Gastrocnemius medialis (tissue), 4 donors: ENCODE results near the gene PLCL1. TPM values are rescaled to one million over a fixed set of nuclear protein-coding genes. Genes with fewer than 3 reads are reported as not detected.
"Not testable (repeated sequence)": the region's sequence is repeated elsewhere in the genome, so short reads cannot be mapped to it uniquely, and the experiment has no call there.

Experiments used
- ATAC-seq, 2 donors: fragments of 150-250 bp; one replicate each; pipeline ENCODE4 v1.9.1; 2016
- DNase-seq, 2 donors: peaks; one replicate each; pipeline ENCODE4 v3.0.0-alpha.2; 2019
- H3K27ac ChIP-seq, 4 donors: fragments of 200-600 bp; sonication (generic); 1 replicate in 1 of 4; 2 replicates in 3 of 4; pipeline ENCODE4 v1.5.1; 2016 to 2018; ENCODE audit warnings: mild to moderate bottlenecking in 2 of 4, moderate library complexity in 1 of 4
- H3K27me3 ChIP-seq, 3 donors: fragments of 200-600 bp; sonication (generic) in 2 of 3; 1 replicate in 1 of 3; 2 replicates in 2 of 3; pipeline versions ENCODE4 v1.5.1 to v1.6.0; 2016 to 2019; ENCODE audit warnings: mild to moderate bottlenecking in 1 of 3, moderate library complexity in 1 of 3
- H3K36me3 ChIP-seq, 2 donors: fragments of 200-600 bp; sonication (generic) in 1 of 2; one replicate each; pipeline ENCODE4 v1.5.1; 2017 to 2018
- H3K4me1 ChIP-seq, 2 donors: fragments of 200-600 bp; sonication (generic) in 1 of 2; one replicate each; pipeline ENCODE4 v1.5.1; 2016 to 2017; ENCODE audit warnings: mild to moderate bottlenecking in 2 of 2
- H3K4me3 ChIP-seq, 4 donors: fragments of 200-600 bp; sonication (generic) in 3 of 4; 1 replicate in 1 of 4; 2 replicates in 3 of 4; pipeline ENCODE4 v1.5.1; 2016 to 2019; ENCODE audit warnings: mild to moderate bottlenecking in 2 of 4
- H3K9me3 ChIP-seq, 3 donors: fragments of 200-600 bp; sonication (generic) in 2 of 3; 1 replicate in 1 of 3; 2 replicates in 2 of 3; pipeline ENCODE4 v1.5.1; 2016 to 2019
- CTCF ChIP-seq, 5 experiments: fragments of 450-650 bp in 3 of 5; fragments of 200-600 bp in 2 of 5; sonication (generic) in 2 of 5; IDR thresholded peaks in 4 of 5; conservative IDR thresholded peaks in 1 of 5; 1 replicate in 4 of 5; 2 replicates in 1 of 5; pipeline ENCODE4 v1.5.1; 2016 to 2019; ENCODE audit warnings: antibody characterized with exemption in 5 of 5, mild to moderate bottlenecking in 3 of 5, moderate library complexity in 3 of 5
- POLR2A ChIP-seq, 2 donors: fragments of 450-650 bp; IDR thresholded peaks; one replicate each; pipeline ENCODE4 v1.6.1; 2017; ENCODE audit warnings: antibody characterized with exemption in 2 of 2, mild to moderate bottlenecking in 2 of 2, moderate library complexity in 2 of 2
- in situ Hi-C, 4 donors: fragments of 200-750 bp; cut with MboI; loops; one replicate each; pipeline versions ENCODE4 v1.15.0 to v1.8.0; 2017; ENCODE audit warnings: low sequenced_read_pairs in 4 of 4
- intact Hi-C: fragments of 100-400 bp; cut with DNase I; formaldehyde crosslinking; loops from one replicate; pipeline ENCODE4 v1.15.1; 2023; ENCODE audit warnings: low total_unique reads
- total RNA-seq, 4 donors: library from RNA; depleted of rRNA; stranded (reverse); fragments of >200 nt; gene quantifications; one replicate each; pipeline versions ENCODE4 v1.1.0 to v1.2.3, GENCODE V29; 2016

Gene PLCL1
- total RNA-seq, 4 donors from 2014 or later: 5.9 to 10.7 (median 9.8) TPM

GRCh38 chr2:198008230-198008629 lies 203.8 kb downstream of the PLCL1 start:
- Histone ChIP-seq H3K27ac (no peak overlapping the region), H3K4me3 (no peak overlapping the region), H3K27me3 (no peaks in the 10 kb centered on the region), H3K4me1 (peaks cover 0 to 5% of the 10 kb centered on the region in 2 donors), H3K9me3 (no peaks in the 10 kb centered on the region), H3K36me3 (no peaks in the 10 kb centered on the region)
- DNase-seq (no peak), ATAC-seq (no peak)
- no peak for TF ChIP-seq CTCF (IDR thresholded peaks at IDR 0.05 in 4 of 5, conservative IDR thresholded peaks at IDR 0.05 in 1 of 5)
- no peak for TF ChIP-seq POLR2A (IDR thresholded peaks at IDR 0.05)
- in situ Hi-C loops (no loop called here), intact Hi-C loops (no loop called here)

DNA sequence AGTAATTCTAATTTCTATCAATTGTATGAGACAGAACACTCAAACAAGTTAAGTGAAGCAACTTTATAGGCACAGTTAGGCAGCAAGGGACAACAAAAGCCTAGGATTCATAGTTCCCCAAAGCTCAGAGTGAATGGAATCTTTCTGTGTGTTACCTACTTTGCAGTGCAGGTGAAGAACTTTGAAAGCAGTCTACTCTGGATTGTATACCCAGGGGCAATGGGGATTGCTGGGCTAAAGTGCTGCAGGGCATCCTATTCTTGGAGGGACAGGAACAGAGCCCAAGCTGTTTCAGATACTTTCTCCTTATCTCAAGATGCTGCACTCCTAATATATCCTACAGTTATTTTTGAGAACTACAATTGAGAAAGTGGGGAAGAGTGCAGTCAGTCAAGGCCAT lies 207.6 kb downstream of the PLCL1 start:
- in situ Hi-C loops: no loop called here
- TF ChIP-seq POLR2A (IDR thresholded peaks at IDR 0.05): no peak
- TF ChIP-seq CTCF (IDR thresholded peaks at IDR 0.05 in 4 of 5, conservative IDR thresholded peaks at IDR 0.05 in 1 of 5): no peak

DNA sequence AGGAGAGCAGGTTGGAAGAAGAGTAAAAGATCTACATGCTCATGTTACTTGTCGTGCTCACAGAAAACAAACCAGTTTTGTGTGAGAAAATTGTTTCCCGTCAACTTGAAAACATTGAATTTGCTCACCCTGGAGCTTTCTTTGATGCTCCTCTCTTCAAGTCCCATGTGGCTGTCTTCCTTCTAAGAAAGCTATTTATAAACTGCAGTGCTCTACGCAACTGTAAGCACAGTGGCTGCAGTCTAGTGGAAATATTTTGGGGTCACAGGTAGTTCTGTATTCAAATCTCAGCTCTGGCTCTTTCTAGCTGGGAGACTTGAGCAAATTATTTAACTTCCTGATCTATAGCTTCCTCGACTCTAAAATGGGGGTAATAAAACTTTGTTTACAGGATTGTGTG lies 211.8 kb downstream of the PLCL1 start:
- Histone ChIP-seq H3K4me3 (no peak overlapping the region), H3K36me3 (no peaks in the 10 kb centered on the region), H3K27ac (no peak overlapping the region), H3K4me1 (peaks cover 7 to 13% of the 10 kb centered on the region in 2 donors), H3K9me3 (no peaks in the 10 kb centered on the region), H3K27me3 (no peaks in the 10 kb centered on the region)
- intact Hi-C loops: no loop called here
- ATAC-seq (no peak), DNase-seq (no peak)
- in situ Hi-C loops: no loop called here
- TF ChIP-seq POLR2A (IDR thresholded peaks at IDR 0.05): no peak
- no peak for TF ChIP-seq CTCF (IDR thresholded peaks at IDR 0.05 in 4 of 5, conservative IDR thresholded peaks at IDR 0.05 in 1 of 5)

More for the DNA sequence above, 207.6 kb downstream of the PLCL1 start:
- Histone ChIP-seq H3K4me1 (peaks cover 7 to 13% of the 10 kb centered on the region in 2 donors), H3K27me3 (no peaks in the 10 kb centered on the region), H3K9me3 (no peaks in the 10 kb centered on the region), H3K27ac (no peak overlapping the region), H3K36me3 (no peaks in the 10 kb centered on the region), H3K4me3 (no peak overlapping the region)
- no peak for DNase-seq
- intact Hi-C loops: no loop called here
- no peak for ATAC-seq

DNA sequence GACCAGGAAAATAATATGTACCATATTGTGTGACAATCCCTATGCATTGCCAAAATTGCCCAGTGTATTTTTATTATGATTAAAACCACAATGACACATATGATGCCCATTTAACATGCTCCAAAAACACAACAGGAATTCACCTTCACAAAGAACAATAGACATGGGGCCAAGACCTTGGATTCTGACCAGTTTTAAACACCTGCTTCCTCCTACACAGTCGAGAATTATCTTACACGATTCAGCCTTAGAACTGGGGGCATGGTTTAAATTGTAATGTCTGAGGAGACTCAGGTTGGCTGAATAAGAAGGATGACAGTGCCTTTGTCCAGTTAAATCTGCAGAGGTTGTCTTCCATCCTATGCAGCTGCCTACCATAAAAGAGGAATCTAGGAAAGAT lies 212.7 kb downstream of the PLCL1 start:
- in situ Hi-C loops (no loop called here), intact Hi-C loops (no loop called here)
- no peak overlapping the region for H3K27ac ChIP-seq
- no peak for TF ChIP-seq POLR2A (IDR thresholded peaks at IDR 0.05)
- TF ChIP-seq CTCF (IDR thresholded peaks at IDR 0.05 in 4 of 5, conservative IDR thresholded peaks at IDR 0.05 in 1 of 5): no peak
- H3K36me3 ChIP-seq: no peaks in the 10 kb centered on the region
- H3K9me3 ChIP-seq: no peaks in the 10 kb centered on the region
- H3K4me3 ChIP-seq: no peak overlapping the region
- ATAC-seq: no peak
- no peaks in the 10 kb centered on the region for H3K27me3 ChIP-seq
- no peak for DNase-seq
- peaks cover 7 to 13% of the 10 kb centered on the region in 2 donors for H3K4me1 ChIP-seq

GRCh38 chr2:198028955-198029354 lies 224.6 kb downstream of the PLCL1 start:
- no peaks in the 10 kb centered on the region for H3K9me3 ChIP-seq
- in situ Hi-C loops: no loop called here
- H3K27me3 ChIP-seq: no peaks in the 10 kb centered on the region
- ATAC-seq (no peak), DNase-seq (no peak)
- no peak overlapping the region for H3K4me3 ChIP-seq
- no peaks in the 10 kb centered on the region for H3K36me3 ChIP-seq
- H3K4me1 ChIP-seq: peaks cover 3 to 14% of the 10 kb centered on the region in 2 donors
- no peak overlapping the region for H3K27ac ChIP-seq
- intact Hi-C loops: no loop called here
- TF ChIP-seq POLR2A (IDR thresholded peaks at IDR 0.05): no peak
- no peak for TF ChIP-seq CTCF (IDR thresholded peaks at IDR 0.05 in 4 of 5, conservative IDR thresholded peaks at IDR 0.05 in 1 of 5)

- H3K4me3 ChIP-seq, intact Hi-C loops, DNase-seq, ATAC-seq, H3K9me3 ChIP-seq, H3K27ac ChIP-seq, H3K27me3 ChIP-seq, H3K36me3 ChIP-seq, in situ Hi-C loops: not testable (repeated sequence)
- H3K4me1 ChIP-seq: peaks cover 6 to 14% of the 10 kb centered on the region in 2 donors
Observed at GRCh38 chr2:198029576-198029975, 225.2 kb downstream of the PLCL1 start.
